Measurements from ENCODE around the gene WNT8B.

DNA sequence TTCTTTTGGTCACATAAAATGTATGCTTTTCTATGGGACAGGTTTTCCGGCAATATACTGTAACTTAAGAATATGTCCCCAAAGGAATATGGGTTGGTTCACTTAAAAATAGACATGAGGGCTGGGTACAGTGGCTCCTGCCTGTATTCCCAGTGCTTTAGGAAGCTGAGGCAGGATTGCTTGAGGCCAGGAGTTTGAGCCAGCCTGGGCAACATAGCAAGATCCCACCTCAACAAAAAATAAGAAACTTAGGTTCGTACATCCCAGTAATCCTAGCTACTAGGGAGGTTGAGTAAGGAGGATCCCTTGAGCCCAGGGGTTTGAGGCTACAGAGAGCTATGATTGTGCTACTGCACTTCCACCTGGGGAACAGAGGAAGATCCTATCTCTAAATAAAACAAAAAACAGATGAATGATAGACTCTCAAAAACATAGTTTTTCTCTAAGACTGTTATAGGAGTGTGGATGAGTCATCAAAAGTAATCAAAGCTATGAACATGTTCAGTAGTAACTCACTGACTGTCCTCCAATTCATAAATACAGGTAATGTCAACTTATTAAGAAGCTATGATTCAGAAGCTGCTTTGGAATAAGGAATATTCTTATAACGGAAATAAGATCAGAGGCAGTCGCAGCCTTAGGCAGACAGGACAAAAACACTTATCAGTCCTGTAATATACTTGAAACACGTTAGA is 59.4 kb downstream of the WNT8B start:
- TF ChIP-seq, protein P1, sequence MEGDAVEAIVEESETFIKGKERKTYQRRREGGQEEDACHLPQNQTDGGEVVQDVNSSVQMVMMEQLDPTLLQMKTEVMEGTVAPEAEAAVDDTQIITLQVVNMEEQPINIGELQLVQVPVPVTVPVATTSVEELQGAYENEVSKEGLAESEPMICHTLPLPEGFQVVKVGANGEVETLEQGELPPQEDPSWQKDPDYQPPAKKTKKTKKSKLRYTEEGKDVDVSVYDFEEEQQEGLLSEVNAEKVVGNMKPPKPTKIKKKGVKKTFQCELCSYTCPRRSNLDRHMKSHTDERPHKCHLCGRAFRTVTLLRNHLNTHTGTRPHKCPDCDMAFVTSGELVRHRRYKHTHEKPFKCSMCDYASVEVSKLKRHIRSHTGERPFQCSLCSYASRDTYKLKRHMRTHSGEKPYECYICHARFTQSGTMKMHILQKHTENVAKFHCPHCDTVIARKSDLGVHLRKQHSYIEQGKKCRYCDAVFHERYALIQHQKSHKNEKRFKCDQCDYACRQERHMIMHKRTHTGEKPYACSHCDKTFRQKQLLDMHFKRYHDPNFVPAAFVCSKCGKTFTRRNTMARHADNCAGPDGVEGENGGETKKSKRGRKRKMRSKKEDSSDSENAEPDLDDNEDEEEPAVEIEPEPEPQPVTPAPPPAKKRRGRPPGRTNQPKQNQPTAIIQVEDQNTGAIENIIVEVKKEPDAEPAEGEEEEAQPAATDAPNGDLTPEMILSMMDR (IDR thresholded peaks at IDR 0.05), result no peak
- TF ChIP-seq POLR2A (IDR thresholded peaks at IDR 0.05) (no peak), POLR2AphosphoS5 (IDR thresholded peaks at IDR 0.05) (no peak)
